Measurements from ENCODE around the gene PTH1R.

The PTH1R gene

GRCh38 chr3:46901591-46902187 lies 24.2 kb downstream of the PTH1R start:
- H3K4me2 ChIP-seq (ENCODE audit: insufficient read depth, low read length): no peak overlapping the region
- H3K9me3 ChIP-seq (ENCODE audit: insufficient read depth, low read length, severe bottlenecking): no peaks in the 10 kb centered on the region
- H4K20me1 ChIP-seq (ENCODE audit: insufficient read depth, low read length): no peaks in the 10 kb centered on the region; the same call in 1 of the 2 replicates
- TF ChIP-seq EZH2 (IDR thresholded peaks at IDR 0.05; ENCODE audit: borderline replicate concordance, low read depth, low read length, severe bottlenecking) (no peak), CTCF (IDR thresholded peaks at IDR 0.05; ENCODE audit: borderline replicate concordance, extremely low read depth, low read length, poor library complexity, severe bottlenecking) (no peak)
- H3K27ac ChIP-seq (ENCODE audit: low read length): no peak overlapping the region
- no peaks in the 10 kb centered on the region for H3K4me1 ChIP-seq (ENCODE audit: insufficient read depth, low read length)
- no peak overlapping the region for H3K4me3 ChIP-seq (ENCODE audit: low read depth in 1 of 2, low read length in 2 of 2)
- H3K27me3 ChIP-seq (ENCODE audit: insufficient read depth, low read length, poor library complexity): no peaks in the 10 kb centered on the region
- H3K79me2 ChIP-seq (ENCODE audit: insufficient read depth, low read length): no peaks in the 10 kb centered on the region
- no peak overlapping the region for H2AFZ ChIP-seq (ENCODE audit: low read depth, low read length)
- DNase-seq: no peak
- no peak overlapping the region for H3K9ac ChIP-seq (ENCODE audit: low read depth, low read length)
- ATAC-seq (ENCODE audit: insufficient read depth, low read depth): no peak
- no peaks in the 10 kb centered on the region for H3K36me3 ChIP-seq (ENCODE audit: insufficient read depth, low read length)

GRCh38 chr3:46902188-46902631 lies 24.7 kb downstream of the PTH1R start:
- DNase-seq (no peak), ATAC-seq (ENCODE audit: insufficient read depth, low read depth) (no peak)
- H3K9ac ChIP-seq (ENCODE audit: low read depth, low read length): no peak overlapping the region
- H3K4me1 ChIP-seq (ENCODE audit: insufficient read depth, low read length): no peaks in the 10 kb centered on the region
- no peak overlapping the region for H2AFZ ChIP-seq (ENCODE audit: low read depth, low read length)
- no peaks in the 10 kb centered on the region; the same call in 1 of the 2 replicates for H4K20me1 ChIP-seq (ENCODE audit: insufficient read depth, low read length)
- H3K36me3 ChIP-seq (ENCODE audit: insufficient read depth, low read length): no peaks in the 10 kb centered on the region
- H3K9me3 ChIP-seq (ENCODE audit: insufficient read depth, low read length, severe bottlenecking): no peaks in the 10 kb centered on the region
- no peaks in the 10 kb centered on the region for H3K79me2 ChIP-seq (ENCODE audit: insufficient read depth, low read length)
- no peak overlapping the region for H3K27ac ChIP-seq (ENCODE audit: low read length)
- H3K4me2 ChIP-seq (ENCODE audit: insufficient read depth, low read length): no peak overlapping the region
- no peak for TF ChIP-seq EZH2 (IDR thresholded peaks at IDR 0.05; ENCODE audit: borderline replicate concordance, low read depth, low read length, severe bottlenecking)
- TF ChIP-seq CTCF (IDR thresholded peaks at IDR 0.05; ENCODE audit: borderline replicate concordance, extremely low read depth, low read length, poor library complexity, severe bottlenecking): no peak
- H3K4me3 ChIP-seq (ENCODE audit: low read depth in 1 of 2, low read length in 2 of 2): no peak overlapping the region
- no peaks in the 10 kb centered on the region for H3K27me3 ChIP-seq (ENCODE audit: insufficient read depth, low read length, poor library complexity)

- Histone ChIP-seq H3K9me3 (ENCODE audit: insufficient read depth, low read length, severe bottlenecking) (no peaks in the 10 kb centered on the region), H3K9ac (ENCODE audit: low read depth, low read length) (no peak overlapping the region), H2AFZ (ENCODE audit: low read depth, low read length) (no peak overlapping the region), H3K4me2 (ENCODE audit: insufficient read depth, low read length) (no peak overlapping the region), H3K27ac (ENCODE audit: low read length) (no peak overlapping the region), H3K79me2 (ENCODE audit: insufficient read depth, low read length) (no peaks in the 10 kb centered on the region), H3K36me3 (ENCODE audit: insufficient read depth, low read length) (no peaks in the 10 kb centered on the region), H3K4me1 (ENCODE audit: insufficient read depth, low read length) (no peaks in the 10 kb centered on the region), H4K20me1 (ENCODE audit: insufficient read depth, low read length) (no peaks in the 10 kb centered on the region; the same call in 1 of the 2 replicates), H3K4me3 (ENCODE audit: low read depth in 1 of 2, low read length in 2 of 2) (no peak overlapping the region), H3K27me3 (ENCODE audit: insufficient read depth, low read length, poor library complexity) (no peaks in the 10 kb centered on the region)
- TF ChIP-seq EZH2 (IDR thresholded peaks at IDR 0.05; ENCODE audit: borderline replicate concordance, low read depth, low read length, severe bottlenecking) (no peak), CTCF (IDR thresholded peaks at IDR 0.05; ENCODE audit: borderline replicate concordance, extremely low read depth, low read length, poor library complexity, severe bottlenecking) (no peak)
- DNase-seq (no peak), ATAC-seq (ENCODE audit: insufficient read depth, low read depth) (no peak)
Observed at GRCh38 chr3:46903341-46904302, 26.1 kb downstream of the PTH1R start.
